GM21576 (cell line): Measurements from ENCODE around the gene RRBP1.

Experiments
- ATAC-seq: cut with Tn5 transposase; IDR thresholded peaks from one replicate; pipeline ENCODE4 v1.9.1; 2021; ENCODE audit warnings: mild to moderate bottlenecking, moderate library complexity; ENCODE audit not compliant: unreplicated experiment

The RRBP1 gene

GRCh38 chr20:17613328-17614175 lies 68.5 kb downstream of the RRBP1 start:
- ATAC-seq, result no peak

DNA sequence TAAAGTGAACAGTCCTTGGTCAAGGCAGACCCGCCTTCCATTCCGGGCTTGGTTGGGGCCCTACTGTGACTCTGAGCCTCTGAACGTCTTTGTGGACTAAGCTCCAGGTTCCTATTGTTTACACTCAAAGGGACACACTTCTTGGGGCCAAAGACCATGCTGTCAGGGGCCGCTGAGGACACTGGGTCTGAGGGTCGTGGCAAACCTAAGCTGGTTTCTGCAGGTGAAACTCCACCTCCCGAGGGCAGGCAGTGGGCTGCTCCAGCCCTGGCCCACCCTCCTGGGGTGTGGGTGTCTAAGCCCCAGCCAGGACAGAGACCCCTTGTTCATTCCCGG lies 69.1 kb downstream of the RRBP1 start:
- ATAC-seq, result no peak

DNA sequence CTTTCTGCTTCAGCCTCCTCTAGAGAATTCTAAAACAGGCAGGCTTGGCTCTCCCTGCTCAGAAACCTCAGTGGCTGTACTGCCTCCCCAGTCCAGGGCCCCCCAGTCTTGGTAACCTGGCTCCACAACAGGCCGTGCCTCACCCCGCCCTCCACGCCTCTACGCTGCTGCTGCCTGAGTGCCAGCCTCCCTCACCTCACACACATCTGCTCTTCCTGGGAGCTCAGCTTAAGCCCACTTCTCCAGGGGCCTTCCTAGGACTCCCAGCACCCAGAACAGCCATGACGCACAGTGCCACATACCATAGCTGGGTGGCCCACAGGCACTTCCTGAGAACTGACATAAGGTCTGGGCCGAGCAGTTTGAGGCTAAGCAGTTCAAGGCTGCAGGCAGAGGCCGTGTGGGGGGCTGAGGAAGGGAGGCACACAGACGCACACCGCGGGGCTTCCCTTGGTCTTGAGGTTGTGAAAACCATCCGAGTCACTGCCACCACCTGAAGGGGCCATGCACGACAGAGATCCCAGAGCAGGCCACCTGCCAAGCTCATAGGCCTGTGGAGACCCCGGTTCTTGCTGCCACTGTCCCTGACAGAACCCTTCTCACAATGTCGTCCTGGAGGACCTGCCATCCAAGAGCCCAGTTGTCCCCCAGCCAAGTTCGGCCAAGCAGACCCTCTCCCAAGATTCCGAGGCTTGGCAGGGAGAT lies 69.6 kb downstream of the RRBP1 start:
- no peak for ATAC-seq

DNA sequence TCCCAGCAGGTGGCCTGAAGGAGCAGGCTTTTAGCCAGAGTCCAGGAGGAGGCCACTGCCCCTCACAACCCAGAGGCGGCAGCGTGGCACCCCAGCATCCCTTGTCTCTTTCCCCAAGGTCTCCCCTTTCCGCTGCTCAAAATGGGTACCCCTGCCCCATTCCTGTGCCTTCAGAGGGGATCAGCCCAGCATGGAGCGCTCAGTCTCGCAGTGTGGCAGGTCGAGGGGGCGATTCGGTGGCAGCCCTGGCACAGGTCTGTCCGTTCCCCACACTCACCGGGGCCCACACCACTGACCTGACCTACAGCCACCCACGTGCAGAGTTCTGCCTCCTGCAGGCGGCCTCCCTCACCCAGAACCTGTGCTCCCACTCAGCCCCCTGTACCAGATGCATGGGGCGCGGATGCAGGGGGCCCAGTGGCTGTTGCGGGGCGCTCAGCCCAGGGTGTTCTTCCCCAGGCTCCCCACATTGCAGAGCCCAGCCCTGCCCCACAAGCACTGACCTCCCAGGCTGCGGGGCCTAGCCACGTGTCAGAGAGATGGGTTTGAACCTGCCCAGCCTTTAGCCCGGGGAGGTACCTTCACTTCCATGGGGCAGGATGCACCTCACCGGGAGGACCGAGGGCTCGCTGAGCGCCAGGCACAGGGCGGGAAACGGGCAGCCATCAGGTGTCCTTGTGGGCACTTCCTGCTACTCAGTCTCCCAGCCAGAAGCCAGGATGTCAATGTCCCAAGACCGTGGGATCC lies 70.3 kb downstream of the RRBP1 start:
- no peak for ATAC-seq

GRCh38 chr20:17611290-17611539 lies 70.8 kb downstream of the RRBP1 start:
- ATAC-seq, result no peak

DNA sequence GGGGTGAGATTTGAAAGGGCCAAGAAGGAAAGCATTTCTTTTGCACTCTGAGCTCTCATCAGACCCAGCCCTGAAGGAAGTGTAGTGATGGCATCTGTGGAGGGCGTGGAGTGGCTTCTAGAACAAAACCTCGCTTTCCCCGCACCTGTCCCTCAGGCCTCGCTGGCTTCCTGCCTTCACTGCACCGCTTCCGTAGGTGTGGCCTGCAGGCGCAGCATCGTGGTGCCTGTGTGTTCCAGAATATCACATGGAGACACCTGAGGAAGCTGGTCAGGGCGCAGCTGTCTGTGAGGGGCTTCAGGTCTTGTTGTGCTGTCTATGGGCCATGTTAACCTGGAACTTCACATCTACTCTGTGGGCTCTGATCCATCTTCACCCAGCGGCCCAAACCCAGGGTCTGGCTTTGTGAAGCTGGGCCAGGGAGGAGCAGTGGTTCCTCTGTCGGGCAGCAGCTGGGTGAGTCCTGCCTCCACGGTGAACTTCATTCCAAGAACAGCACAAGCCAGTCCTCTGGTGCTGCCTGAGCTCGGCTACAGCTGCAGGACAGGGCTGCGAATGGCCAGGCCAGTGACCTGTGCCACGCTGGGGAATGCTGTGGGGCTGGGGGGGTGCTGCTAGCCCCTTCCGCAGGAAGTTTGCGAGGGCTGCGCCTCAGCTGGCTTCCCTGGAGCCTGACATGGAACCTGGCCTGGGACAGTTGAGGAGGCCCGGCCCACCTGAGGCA lies 71.3 kb downstream of the RRBP1 start:
- no peak for ATAC-seq

DNA sequence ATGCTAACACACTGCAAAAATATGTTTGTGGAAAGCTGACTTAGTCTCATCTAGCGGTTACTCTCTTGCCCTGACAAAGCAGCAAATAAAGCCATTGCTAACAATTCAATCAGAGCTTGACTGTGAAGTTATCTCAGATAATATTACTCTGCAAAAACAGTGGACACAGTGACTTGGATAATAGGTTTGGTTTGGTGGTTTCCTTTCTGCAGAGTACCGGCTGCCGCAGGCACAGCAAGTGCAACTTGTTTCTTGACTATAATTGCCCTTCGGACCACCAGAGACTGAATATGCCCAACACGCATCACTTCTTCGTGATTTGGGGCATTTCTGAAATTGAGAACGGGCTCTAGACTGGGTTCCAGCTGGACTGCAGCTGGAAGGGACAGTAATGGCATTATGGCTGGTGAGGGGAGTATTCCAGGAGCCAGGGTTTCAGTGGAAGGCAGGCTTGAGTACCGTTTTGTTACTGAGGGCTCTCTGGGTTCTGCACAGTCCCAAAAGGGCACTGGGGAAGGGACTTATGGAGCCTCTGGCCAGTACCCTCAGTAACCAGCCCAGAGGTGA lies 72.1 kb downstream of the RRBP1 start:
- no peak for ATAC-seq

DNA sequence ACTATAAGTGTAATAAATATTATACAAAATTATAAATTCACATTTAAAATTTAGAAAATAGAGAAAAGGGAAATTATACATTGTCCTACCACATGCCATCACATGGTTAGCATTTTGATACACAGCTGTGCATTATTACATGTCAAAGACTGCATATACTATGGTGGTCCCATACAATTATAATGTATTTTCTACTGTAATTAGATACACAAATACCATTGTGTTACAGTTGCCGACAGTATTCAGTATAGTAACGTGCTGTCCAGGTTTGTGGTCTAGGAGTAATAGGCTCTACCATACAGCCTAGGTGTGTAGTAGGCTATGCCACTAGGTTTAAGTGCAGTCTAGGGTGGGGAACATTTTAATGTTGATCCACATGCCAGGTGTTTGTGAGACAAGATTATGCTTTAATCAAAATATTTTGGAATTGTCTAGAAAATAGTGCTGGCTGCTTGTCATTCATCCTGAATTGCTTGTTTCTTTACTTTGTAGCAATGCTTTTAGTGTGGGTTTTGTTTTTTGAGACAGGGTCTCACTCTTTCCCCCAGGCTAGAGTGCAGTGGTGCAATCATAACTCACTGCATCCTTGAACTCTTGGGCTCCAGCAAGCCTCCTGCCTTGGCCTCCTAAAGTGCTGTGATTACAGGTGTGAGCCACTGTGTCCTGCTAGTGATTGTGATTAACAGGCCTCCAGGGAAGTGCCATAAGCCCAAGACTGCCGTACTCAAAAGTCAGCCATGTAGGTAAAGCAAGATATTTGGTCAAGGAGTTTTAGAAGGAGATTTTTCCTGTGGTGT lies 73.1 kb downstream of the RRBP1 start:
- ATAC-seq, result no peak

DNA sequence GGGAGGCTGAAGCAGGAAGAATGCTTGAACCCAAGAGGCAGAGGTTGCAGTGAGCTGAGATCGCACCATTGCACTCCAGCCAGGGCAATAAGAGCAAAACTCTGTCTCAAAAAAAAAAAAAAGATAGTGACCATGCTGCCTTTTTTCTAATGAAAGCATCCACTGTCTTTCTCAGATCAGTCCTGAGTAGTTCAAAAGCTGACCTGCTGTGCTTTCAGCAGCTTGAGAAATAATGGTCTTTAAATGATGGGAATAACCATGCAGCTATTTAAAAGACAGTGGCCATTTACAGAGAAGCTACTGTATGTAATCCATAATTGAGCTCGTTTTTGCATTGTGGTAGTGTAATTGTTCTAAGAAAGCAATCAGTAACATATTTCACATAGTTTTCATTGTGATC lies 76.0 kb downstream of the RRBP1 start:
- no peak for ATAC-seq

- ATAC-seq, result no peak
These were observed 76.8 kb downstream of the RRBP1 start for GRCh38 chr20:17605131-17605660.

GRCh38 chr20:17602493-17602892 lies 79.5 kb downstream of the RRBP1 start:
- no peak for ATAC-seq

DNA sequence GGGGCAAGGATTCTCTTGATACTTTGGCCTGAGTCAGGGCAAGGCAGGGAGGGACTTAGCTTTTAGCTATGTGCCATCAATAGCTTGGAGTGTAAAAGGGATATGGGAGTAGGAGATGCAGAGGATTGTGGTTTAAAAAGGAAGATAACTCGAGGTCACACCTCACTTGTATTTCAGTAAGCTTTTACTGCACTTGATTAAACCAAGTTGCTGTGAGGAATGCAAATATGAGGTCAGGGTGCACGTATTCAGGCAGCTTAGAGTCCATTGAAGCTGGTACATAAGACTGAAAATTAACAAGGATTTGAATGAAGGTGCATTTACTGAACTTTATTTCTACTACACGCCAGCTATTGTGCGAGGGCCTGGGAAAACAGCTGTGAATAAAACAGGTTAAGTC lies 80.1 kb downstream of the RRBP1 start:
- ATAC-seq, result no peak

- ATAC-seq, result no peak
These were observed 84.0 kb downstream of the RRBP1 start for GRCh38 chr20:17598013-17598550.

DNA sequence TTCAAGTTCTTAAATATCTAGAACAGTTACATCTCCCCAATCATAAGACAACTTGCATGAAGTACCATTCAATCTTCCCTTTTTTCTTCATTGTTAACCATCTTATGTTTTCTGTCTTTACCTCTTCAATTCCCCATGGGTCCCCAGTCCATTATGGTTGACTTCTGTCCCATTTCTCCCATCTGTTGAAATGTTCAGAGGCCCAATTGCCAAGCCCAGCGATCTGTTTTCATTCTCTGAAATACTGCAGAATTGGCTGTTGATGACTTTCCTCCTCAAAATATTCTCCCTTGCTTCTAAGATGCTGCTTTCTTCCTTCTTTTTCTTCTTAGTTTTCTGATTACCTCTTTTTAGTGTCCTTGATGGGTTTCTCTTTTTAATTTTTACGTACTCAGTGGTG lies 86.2 kb downstream of the RRBP1 start:
- ATAC-seq, result no peak

DNA sequence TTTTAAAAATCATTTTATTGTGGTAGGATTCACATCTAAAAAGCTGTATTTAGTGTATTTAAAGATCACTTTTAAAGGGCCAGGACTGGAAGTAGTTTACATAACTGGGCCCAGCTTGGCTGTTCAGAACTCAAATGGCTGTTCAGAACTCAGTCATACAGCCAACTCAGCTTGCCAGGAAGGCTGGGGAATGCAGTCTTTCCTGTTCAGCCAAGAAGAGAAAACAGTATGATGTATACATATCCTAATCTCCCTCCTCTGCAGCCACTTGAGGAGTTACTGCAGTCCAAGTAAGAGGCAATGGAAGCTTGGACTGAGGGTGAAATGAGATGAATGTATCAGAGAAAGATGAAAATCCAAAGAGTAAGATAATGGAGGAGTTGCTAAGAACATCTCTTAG lies 87.6 kb downstream of the RRBP1 start:
- ATAC-seq, result no peak

DNA sequence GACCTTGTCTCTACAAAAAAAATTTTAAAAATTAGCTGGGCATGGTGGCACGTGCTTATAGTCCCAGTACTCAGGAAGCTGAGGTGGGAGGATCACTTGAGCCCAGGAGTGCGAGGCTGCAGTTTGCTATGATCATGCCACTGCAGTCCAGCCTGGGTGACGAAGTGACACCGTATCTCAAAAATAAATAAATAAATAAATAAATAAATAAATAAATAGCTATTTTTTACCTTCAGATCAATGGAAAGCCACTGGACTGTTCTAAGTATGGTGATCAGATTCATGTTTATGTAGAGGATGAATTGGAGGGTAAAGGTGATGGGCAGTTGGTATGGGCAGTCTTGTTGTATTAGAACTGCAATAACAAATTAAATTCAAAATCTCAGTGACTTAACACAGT lies 88.1 kb downstream of the RRBP1 start:
- no peak for ATAC-seq

GRCh38 chr20:17590245-17590644 lies 91.8 kb downstream of the RRBP1 start:
- ATAC-seq, result no peak

- no peak for ATAC-seq
These were observed 92.7 kb downstream of the RRBP1 start for GRCh38 chr20:17589161-17589834.

DNA sequence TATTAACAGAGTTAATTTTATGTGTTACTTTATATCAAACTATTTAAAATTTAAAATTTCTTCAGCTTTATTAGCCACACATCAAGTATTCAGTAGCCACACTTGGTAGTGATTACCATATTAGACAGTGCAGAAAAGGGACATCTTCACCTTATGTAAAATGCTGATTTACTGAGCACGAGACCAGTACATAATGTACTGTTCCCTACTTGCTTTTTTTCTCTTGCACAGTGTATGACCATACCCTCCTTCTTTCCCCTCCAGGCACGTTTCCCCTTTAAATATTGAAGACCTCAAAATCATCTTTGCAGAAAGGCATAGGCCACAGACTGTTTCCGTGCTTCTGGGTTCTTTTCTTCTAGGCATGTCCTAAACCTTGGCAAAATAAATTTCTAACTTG lies 94.2 kb downstream of the RRBP1 start:
- no peak for ATAC-seq
